ENCODE results near the gene HOXD9. TPM values are rescaled to one million over a fixed set of nuclear protein-coding genes. Genes with fewer than 3 reads are reported as not detected.

The HOXD9 gene
- total and polyA plus RNA-seq, 2 donors (not counting 3 experiments of a cell fraction or from before 2014, with no cell fraction given), result 1.9 to 3.5 TPM

GRCh38 chr2:176123411-176124109 lies 1.0 kb downstream of the HOXD9 start:
- TSS peak; percentile 21 for BruUV-seq (replicated peaks)
- no peaks in the 10 kb centered on the region for H4K20me1 ChIP-seq (replicated peaks; ENCODE audit: control insufficient read depth, extremely low read depth, insufficient read depth, low read length)
- peak overlapping the region; percentile 17 for H3K9ac ChIP-seq (replicated peaks; ENCODE audit: extremely low read depth, insufficient read depth, low read length)
- H3K9me3 ChIP-seq (replicated peaks; ENCODE audit: control insufficient read depth, insufficient read depth, low read length), result no peaks in the 10 kb centered on the region
- DNase-seq (ENCODE audit: low read depth, low spot score) (peak; percentile 48), FAIRE-seq (peak; percentile 42)
- CTCF ChIA-PET, result interaction anchor here (1.0 to 4.7 kb wide), 10 partner anchors 8 to 1041 kb away, joined by 3 to 28 read pairs (median 11); no protein-coding TSS in a partner anchor
- peak overlapping the region; percentile 80 for H3K4me2 ChIP-seq (ENCODE audit: insufficient read depth, low read length)
- H3K36me3 ChIP-seq (ENCODE audit: control insufficient read depth in 2 of 2, extremely low read depth in 1 of 2, insufficient read depth in 2 of 2, low read length in 2 of 2), result no peaks in the 10 kb centered on the region
- POLR2A ChIA-PET, result no interaction called here
- peaks cover 30 to 40% of the 10 kb centered on the region in 2 experiments for H3K27me3 ChIP-seq (ENCODE audit: control insufficient read depth in 2 of 2, insufficient read depth in 2 of 2, low read length in 2 of 2)
- H3K27ac ChIP-seq (ENCODE audit: insufficient read depth, low read depth, low read length), result no peak overlapping the region
- H3K9me1 ChIP-seq (replicated peaks; ENCODE audit: control insufficient read depth, extremely low read depth, insufficient read depth, low read length), result no peaks in the 10 kb centered on the region
- TF ChIP-seq GATA2 (IDR thresholded peaks at IDR 0.05; ENCODE audit: insufficient read depth, insufficient read length, low read depth, low read length) (no peak), EZH2 (IDR thresholded peaks at IDR 0.05; ENCODE audit: borderline replicate concordance, low read depth, low read length, severe bottlenecking) (no peak), CTCF (IDR thresholded peaks at IDR 0.05; ENCODE audit: extremely low read depth in 1 of 2, insufficient read depth in 1 of 2, low read depth in 1 of 2, low read length in 2 of 2) (no peak), POLR2A (IDR thresholded peaks at IDR 0.05; ENCODE audit: low read depth, low read length) (no peak), POLR2AphosphoS5 (IDR thresholded peaks at IDR 0.05; ENCODE audit: insufficient read depth, low read depth, low read length) (no peak), JUN (IDR thresholded peaks at IDR 0.05; ENCODE audit: borderline replicate concordance, insufficient read depth, insufficient read length, low read depth) (no peak), MYC (IDR thresholded peaks at IDR 0.05; ENCODE audit: low read depth, low read length) (no peak), MAX (IDR thresholded peaks at IDR 0.05; ENCODE audit: insufficient read depth, insufficient read length) (no peak), FOS (IDR thresholded peaks at IDR 0.05; ENCODE audit: borderline replicate concordance, insufficient read depth, low read length) (no peak)
- dilution Hi-C loops (cut with MboI; ENCODE audit: extremely low pct_ligation_motif_present, low sequenced_read_pairs) (no loop called here), intact Hi-C loops (cut with micrococcal nuclease) (no loop called here)
- peaks cover 23% of the 10 kb centered on the region for H3K4me1 ChIP-seq (ENCODE audit: control insufficient read depth, extremely low read depth, insufficient read depth, low read length)
- H3K4me3 ChIP-seq (replicated peaks in 1 of 3; ENCODE audit: insufficient read depth in 1 of 3, low read depth in 1 of 3, low read length in 3 of 3), result peak overlapping the region; percentile 49 to 77 (median 61)
- H3K79me2 ChIP-seq (ENCODE audit: control insufficient read depth, insufficient read depth, low read length), result no peaks in the 10 kb centered on the region
- peak overlapping the region; percentile 89 for H2AFZ ChIP-seq (ENCODE audit: low read depth, low read length)

Data from endothelial cell of umbilical vein (primary cell).